Keratinocyte (primary cell): ENCODE data around the gene SKOR1. TPM values are rescaled to one million over a fixed set of nuclear protein-coding genes. Genes with fewer than 3 reads are reported as not detected.

Experiments used
- DNase-seq: peaks from one replicate; pipeline ENCODE4 v3.0.0-alpha.2; 2011; ENCODE audit warnings: low read depth, missing footprints, low spot score
- FAIRE-seq: peaks from 2 replicates; lab custom pipeline; 2011; peaks lifted over from hg19 to GRCh38; lab: Jason Lieb, UNC
- H2AFZ ChIP-seq: 2 replicates; pipeline ENCODE4 v1.6.0; 2012; ENCODE audit warnings: low read length, control low read depth, inconsistent platforms; ENCODE audit not compliant: control insufficient read depth
- H3K27ac ChIP-seq: 2 replicates; pipeline ENCODE4 v1.5.1; 2011; ENCODE audit warnings: low read length; ENCODE audit not compliant: control insufficient read depth, insufficient read depth
- H3K27me3 ChIP-seq: 3 replicates; pipeline ENCODE4 v1.6.0; 2011; ENCODE audit warnings: low read length; ENCODE audit not compliant: control insufficient read depth, insufficient read depth; ENCODE audit errors: extremely low read depth
- H3K36me3 ChIP-seq, 2 experiments: 2 replicates in 1 of 2; 3 replicates in 1 of 2; pipeline ENCODE4 v1.5.1; 2011; ENCODE audit warnings: low read length in 2 of 2, mild to moderate bottlenecking in 1 of 2; ENCODE audit not compliant: control insufficient read depth in 2 of 2, insufficient read depth in 2 of 2; ENCODE audit errors: extremely low read depth in 1 of 2
- H3K4me1 ChIP-seq: 3 replicates; pipeline ENCODE4 v1.5.1; 2011; ENCODE audit warnings: low read length; ENCODE audit not compliant: control insufficient read depth, insufficient read depth; ENCODE audit errors: extremely low read depth
- H3K4me2 ChIP-seq: 3 replicates; pipeline ENCODE4 v1.6.0; 2011; ENCODE audit warnings: low read depth, low read length; ENCODE audit not compliant: control insufficient read depth, insufficient read depth; ENCODE audit errors: extremely low read depth
- H3K4me3 ChIP-seq, 3 experiments: fragments of 200-600 bp in 1 of 3; sonication (generic) in 1 of 3; 2 replicates in 2 of 3; 3 replicates in 1 of 3; pipeline ENCODE4 v1.5.1; 2011 to 2016; ENCODE audit warnings: low read length in 3 of 3, mild to moderate bottlenecking in 3 of 3, control low read depth in 2 of 3, inconsistent platforms in 1 of 3, low read depth in 1 of 3, mixed read lengths in 1 of 3, mixed run types in 1 of 3, moderate library complexity in 1 of 3; ENCODE audit not compliant: control insufficient read depth in 2 of 3, insufficient read depth in 2 of 3; ENCODE audit errors: extremely low read depth in 1 of 3
- H3K79me2 ChIP-seq: 2 replicates; pipeline ENCODE4 v1.6.0; 2012; ENCODE audit warnings: low read length; ENCODE audit not compliant: control insufficient read depth, insufficient read depth
- H3K9ac ChIP-seq: 3 replicates; pipeline ENCODE4 v1.6.0; 2011; ENCODE audit warnings: low read length; ENCODE audit not compliant: control insufficient read depth, insufficient read depth; ENCODE audit errors: extremely low read depth
- H3K9me1 ChIP-seq: 3 replicates; pipeline ENCODE4 v1.6.0; 2011; ENCODE audit warnings: low read length; ENCODE audit not compliant: control insufficient read depth, insufficient read depth; ENCODE audit errors: extremely low read depth
- H3K9me3 ChIP-seq: 2 replicates; pipeline ENCODE4 v1.5.1; 2012; ENCODE audit warnings: low read depth, low read length; ENCODE audit not compliant: control insufficient read depth
- H4K20me1 ChIP-seq: 3 replicates; pipeline ENCODE4 v1.6.0; 2011; ENCODE audit warnings: low read length; ENCODE audit not compliant: control insufficient read depth, insufficient read depth; ENCODE audit errors: extremely low read depth
- CTCF ChIP-seq, 3 experiments: IDR thresholded peaks in 1 of 3; conservative IDR thresholded peaks in 1 of 3; optimal IDR thresholded peaks in 1 of 3; 2 replicates in 2 of 3; 3 replicates in 1 of 3; pipeline versions ENCODE3 to v1.5.1; 2011; ENCODE audit warnings: low read length in 3 of 3, mild to moderate bottlenecking in 3 of 3, moderate library complexity in 2 of 3, control low read depth in 1 of 3, inconsistent platforms in 1 of 3; ENCODE audit not compliant: insufficient read depth in 2 of 3; ENCODE audit errors: extremely low read depth in 1 of 3
- EZH2 ChIP-seq: IDR thresholded peaks from one replicate; pipeline ENCODE4 v1.6.1; 2012; ENCODE audit warnings: inconsistent platforms, mild to moderate bottlenecking, low read length, moderate library complexity
- dilution Hi-C: fragments of 300-500 bp; cut with MboI; formaldehyde crosslinking; loops from one replicate; pipeline ENCODE4 v1.7.0; 2020; ENCODE audit warnings: low sequenced_read_pairs; ENCODE audit not compliant: extremely low pct_ligation_motif_present
- polyA plus RNA-seq, 5 experiments: library from polyadenylated mRNA; depleted of rRNA in 3 of 5; stranded (reverse) in 3 of 5; stranded (forward) in 1 of 5; unstranded in 1 of 5; fragments of >200 nt; gene quantifications; 1 replicate in 1 of 5; 2 replicates in 3 of 5; 3 replicates in 1 of 5; pipeline versions ENCODE4 v1.2.1 to v1.2.3, GENCODE V29; 2011 to 2012; ENCODE audit warnings: missing spikeins in 2 of 5, low read depth in 1 of 5, low replicate concordance in 1 of 5

SKOR1 gene
- polyA plus RNA-seq, 1 donor (not counting 4 experiments of a cell fraction or from before 2014, with no cell fraction given) = 0.03 TPM

GRCh38 chr15:67869701-67870100, 44.4 kb downstream of the SKOR1 start:
- H3K36me3 ChIP-seq = no peaks in the 10 kb centered on the region
- dilution Hi-C loops = no loop called here
- FAIRE-seq = no peak
- H3K9me3 ChIP-seq = peaks cover 5% of the 10 kb centered on the region
- H3K9ac ChIP-seq = no peak overlapping the region
- no peak overlapping the region for H3K4me2 ChIP-seq
- H3K79me2 ChIP-seq = no peaks in the 10 kb centered on the region
- no peaks in the 10 kb centered on the region for H3K4me1 ChIP-seq
- H4K20me1 ChIP-seq = no peaks in the 10 kb centered on the region
- no peak for DNase-seq
- TF ChIP-seq EZH2 = no peak
- TF ChIP-seq CTCF (optimal IDR thresholded peaks at IDR 0.05 in 1 of 3, IDR thresholded peaks at IDR 0.05 in 1 of 3, conservative IDR thresholded peaks at IDR 0.05 in 1 of 3; ENCODE audit: extremely low read depth in 1 of 3, insufficient read depth in 2 of 3, low read length in 3 of 3) = no peak
- no peaks in the 10 kb centered on the region for H3K9me1 ChIP-seq
- H3K27ac ChIP-seq = no peak overlapping the region
- H3K4me3 ChIP-seq = no peak overlapping the region
- no peaks in the 10 kb centered on the region for H3K27me3 ChIP-seq
- no peak overlapping the region for H2AFZ ChIP-seq

- H3K79me2 ChIP-seq = no peaks in the 10 kb centered on the region
- H3K4me3 ChIP-seq = no peak overlapping the region
- dilution Hi-C loops = no loop called here
- no peaks in the 10 kb centered on the region for H3K36me3 ChIP-seq
- H3K27me3 ChIP-seq = no peaks in the 10 kb centered on the region
- no peak overlapping the region for H3K27ac ChIP-seq
- H3K4me1 ChIP-seq = no peaks in the 10 kb centered on the region
- no peaks in the 10 kb centered on the region for H4K20me1 ChIP-seq
- no peak overlapping the region for H2AFZ ChIP-seq
- H3K9ac ChIP-seq = no peak overlapping the region
- FAIRE-seq (no peak), DNase-seq (no peak)
- H3K9me1 ChIP-seq = no peaks in the 10 kb centered on the region
- H3K4me2 ChIP-seq = no peak overlapping the region
- TF ChIP-seq EZH2 = no peak
- no peak for TF ChIP-seq CTCF (optimal IDR thresholded peaks at IDR 0.05 in 1 of 3, IDR thresholded peaks at IDR 0.05 in 1 of 3, conservative IDR thresholded peaks at IDR 0.05 in 1 of 3; ENCODE audit: extremely low read depth in 1 of 3, insufficient read depth in 2 of 3, low read length in 3 of 3)
- peaks cover 5% of the 10 kb centered on the region for H3K9me3 ChIP-seq
Observed at GRCh38 chr15:67870868-67871408, 45.6 kb downstream of the SKOR1 start.
